HL-60 (cell line): ENCODE measurements around the gene TRIM13.

Source experiments
- DNase-seq, 2 experiments: peaks; one replicate each; pipeline ENCODE4 v3.0.0-alpha.2; 2010 to 2020; ENCODE audit warnings: low read depth in 1 of 2, low spot score in 1 of 2
- H3K27ac ChIP-seq: fragments of 250-450 bp; sonication (Bioruptor Pico); replicated peaks from 2 replicates; pipeline ENCODE4 v1.5.1; 2020; ENCODE audit warnings: mild to moderate bottlenecking, moderate library complexity
- H3K27me3 ChIP-seq: fragments of 250-450 bp; sonication (Bioruptor Pico); 2 replicates; pipeline ENCODE4 v1.5.1; 2021; ENCODE audit warnings: mild to moderate bottlenecking, moderate library complexity; ENCODE audit not compliant: insufficient read depth, poor library complexity, severe bottlenecking
- H3K4me3 ChIP-seq: replicated peaks from 2 replicates; pipeline ENCODE4 v1.5.1; 2011; ENCODE audit warnings: mild to moderate bottlenecking, control low read depth, low read length; ENCODE audit not compliant: insufficient read depth
- CTCF ChIP-seq: IDR thresholded peaks from one replicate; pipeline ENCODE4 v1.5.1; 2011; ENCODE audit warnings: low read length, control low read depth, inconsistent platforms; ENCODE audit not compliant: insufficient read depth
- GABPA ChIP-seq: IDR thresholded peaks from 2 replicates; pipeline ENCODE4 v1.6.1; 2012; ENCODE audit warnings: low read depth
- POLR2AphosphoS5 ChIP-seq: IDR thresholded peaks from 2 replicates; pipeline ENCODE4 v1.6.1; 2012; ENCODE audit warnings: low read depth
- REST ChIP-seq: IDR thresholded peaks from 2 replicates; pipeline ENCODE4 v1.6.1; 2012; ENCODE audit warnings: low read depth; ENCODE audit not compliant: insufficient replicate concordance
- SPI1 ChIP-seq: IDR thresholded peaks from 2 replicates; pipeline ENCODE4 v1.6.1; 2012; ENCODE audit warnings: low read depth, mild to moderate bottlenecking, borderline replicate concordance

Gene TRIM13

GRCh38 chr13:50030315-50030714, 33.5 kb downstream of the TRIM13 start:
- Histone ChIP-seq H3K27me3 (no peaks in the 10 kb centered on the region), H3K4me3 (no peak overlapping the region), H3K27ac (no peak overlapping the region)
- TF ChIP-seq SPI1 (no peak), POLR2AphosphoS5 (no peak), CTCF (no peak), REST (no peak), GABPA (no peak)
- DNase-seq = no peak

GRCh38 chr13:50033725-50034124, 36.9 kb downstream of the TRIM13 start:
- Histone ChIP-seq H3K27ac (no peak overlapping the region), H3K4me3 (no peak overlapping the region), H3K27me3 (no peaks in the 10 kb centered on the region)
- no peak for TF ChIP-seq GABPA
- no peak for TF ChIP-seq CTCF
- no peak for TF ChIP-seq POLR2AphosphoS5
- TF ChIP-seq SPI1 = no peak
- no peak for TF ChIP-seq REST
- DNase-seq = no peak

DNA sequence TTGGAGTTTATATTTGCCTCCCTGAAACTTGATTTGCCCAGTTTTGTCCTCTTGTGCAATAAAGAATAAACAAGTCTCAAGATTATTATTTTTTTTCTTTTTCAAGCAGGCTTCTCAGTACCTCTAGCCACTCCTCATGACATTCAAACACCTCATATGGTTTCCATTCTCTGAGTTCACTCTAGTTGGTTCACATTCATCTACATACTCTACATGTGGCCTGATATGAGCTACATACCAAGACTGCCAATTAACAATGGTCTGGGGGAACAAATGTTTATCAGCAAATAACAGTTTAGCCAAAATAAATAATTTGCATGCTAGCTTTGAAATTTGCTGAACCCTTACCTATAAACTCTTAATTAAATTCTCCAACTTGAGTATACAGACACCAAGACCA, 40.9 kb downstream of the TRIM13 start:
- no peak for DNase-seq
- no peak for TF ChIP-seq GABPA
- no peak for TF ChIP-seq CTCF

DNA sequence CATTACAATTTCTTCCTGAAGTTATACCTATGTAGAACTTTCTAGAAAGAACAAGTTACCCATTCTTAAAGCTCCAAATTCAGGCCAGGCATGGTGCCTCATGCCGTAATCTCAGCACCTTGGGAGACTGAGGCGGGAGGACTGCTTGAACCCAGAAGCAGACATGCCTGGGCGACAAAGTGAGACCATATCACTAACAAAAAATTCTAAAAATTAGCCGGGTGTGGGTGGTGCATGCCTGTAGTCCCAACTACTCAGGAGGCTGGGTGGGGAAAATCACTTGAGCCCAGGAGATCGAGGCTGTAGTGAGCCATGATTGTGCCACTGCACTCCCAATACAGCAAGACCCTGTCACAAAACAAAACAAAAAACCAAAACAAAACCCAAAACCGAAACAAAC, 41.4 kb downstream of the TRIM13 start:
- no peak overlapping the region for H3K27ac ChIP-seq
- H3K27me3 ChIP-seq = no peaks in the 10 kb centered on the region
- no peak for DNase-seq
- TF ChIP-seq POLR2AphosphoS5 (no peak), GABPA (no peak), SPI1 (no peak), REST (no peak), CTCF (no peak)
- no peak overlapping the region for H3K4me3 ChIP-seq

More for the DNA sequence above, 40.9 kb downstream of the TRIM13 start:
- H3K27me3 ChIP-seq = no peaks in the 10 kb centered on the region
- no peak overlapping the region for H3K27ac ChIP-seq
- no peak overlapping the region for H3K4me3 ChIP-seq
